ENCODE results near the gene RNF225. TPM values are rescaled to one million over a fixed set of nuclear protein-coding genes. Genes with fewer than 3 reads are reported as not detected.
A peak's percentile ranks its signal among the peaks of the same experiment; 100 is the strongest.

The RNF225 gene
- polyA plus RNA-seq, 3 donors from 2014 or later = not detected

GRCh38 chr19:58354478-58355030, 40.9 kb upstream of the RNF225 start:
- Mint-ChIP-seq H3K36me3 (peaks cover 0 to 2% (median 2%) of the 10 kb centered on the region in 3 donors), H3K4me3 (peak overlapping the region in 1 of 5 donors; percentile 44), H3K27me3 (ENCODE audit: low read depth in 3 of 3) (peaks cover 0 to 6% (median 6%) of the 10 kb centered on the region in 3 donors), H3K4me1 (peaks cover 0 to 7% of the 10 kb centered on the region in 2 donors), H3K27ac (no peak overlapping the region), H3K9me3 (no peaks in the 10 kb centered on the region)
- no peak for DNase-seq

DNA sequence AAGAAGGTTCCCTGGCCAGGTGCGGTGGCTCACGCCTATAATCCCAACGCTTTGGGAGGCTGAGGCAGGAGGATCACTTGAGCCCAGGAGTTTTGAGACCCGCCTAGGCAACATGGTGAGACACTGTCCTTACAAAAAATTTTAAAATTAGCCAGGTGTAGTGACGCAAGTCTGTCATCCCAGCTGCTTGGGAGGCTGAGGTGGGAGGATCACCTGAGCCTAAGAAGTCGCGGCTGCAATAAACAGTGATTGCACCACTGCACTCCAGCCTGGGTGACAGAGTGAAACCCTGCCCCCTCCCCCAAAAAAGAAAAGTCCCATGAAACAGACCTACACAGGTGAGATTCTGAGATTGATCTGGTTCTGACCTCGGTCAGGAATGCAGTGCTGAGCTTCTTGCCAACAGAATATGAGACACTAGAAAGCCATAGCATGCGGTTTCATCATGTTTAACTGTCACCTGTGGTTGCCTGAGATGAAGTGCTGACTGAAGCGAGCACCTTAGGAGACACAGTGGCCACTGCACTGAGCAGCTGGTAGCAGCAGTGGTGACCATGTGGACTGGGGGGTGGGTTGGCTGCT, 40.1 kb upstream of the RNF225 start:
- Mint-ChIP-seq H3K27ac (no peak overlapping the region), H3K27me3 (ENCODE audit: low read depth in 3 of 3) (peaks cover 0 to 7% (median 4%) of the 10 kb centered on the region in 3 donors), H3K36me3 (no peaks in the 10 kb centered on the region), H3K4me1 (peaks cover 0 to 6% of the 10 kb centered on the region in 2 donors), H3K9me3 (no peaks in the 10 kb centered on the region), H3K4me3 (peak overlapping the region in 4 of 5 donors; percentile 21 to 35 (median 31))
- DNase-seq = no peak

DNA sequence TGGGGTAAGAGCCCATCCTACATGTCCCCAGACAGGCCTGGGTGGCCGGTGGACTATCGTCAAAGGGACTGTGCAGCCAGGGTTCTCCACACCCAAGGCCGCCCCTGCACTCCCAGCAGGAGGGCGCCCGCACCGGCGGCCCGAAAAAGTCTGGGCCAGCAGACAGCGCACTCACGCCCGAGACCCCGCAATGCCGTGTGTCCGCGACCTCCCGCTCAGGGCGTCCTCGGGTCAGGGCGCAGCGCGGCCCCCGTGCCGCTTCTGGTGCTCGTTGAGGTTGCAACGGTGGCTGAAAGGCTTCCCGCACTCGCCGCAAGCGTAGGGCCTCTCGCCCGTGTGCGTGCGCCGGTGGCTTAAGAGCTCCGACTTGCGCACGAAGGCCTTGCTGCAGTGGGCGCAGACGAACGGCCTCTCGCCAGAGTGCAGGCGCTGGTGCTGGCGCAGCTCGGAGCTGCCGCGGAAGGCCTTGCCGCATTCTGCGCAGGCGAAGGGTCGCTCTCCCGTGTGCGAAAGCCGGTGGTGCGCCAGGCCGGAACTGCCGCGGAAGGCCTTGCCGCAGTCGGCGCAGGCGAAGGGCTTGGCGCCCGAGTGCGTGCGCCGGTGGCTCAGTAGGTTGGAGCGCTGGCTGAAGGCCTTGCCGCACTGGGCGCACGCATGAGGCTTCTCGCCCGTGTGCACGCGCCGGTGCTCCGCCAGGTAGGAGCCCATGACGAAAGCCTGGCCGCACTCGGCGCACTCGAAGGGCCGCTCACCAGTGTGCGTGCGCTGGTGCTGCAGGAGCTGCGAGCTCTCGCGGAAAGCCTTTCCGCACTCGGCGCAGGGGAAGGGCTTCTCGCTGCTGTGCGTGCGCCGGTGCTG, 39.3 kb upstream of the RNF225 start:
- Mint-ChIP-seq H3K27ac (no peak overlapping the region), H3K36me3 (no peaks in the 10 kb centered on the region), H3K9me3 (no peaks in the 10 kb centered on the region), H3K4me1 (peaks cover 0 to 6% of the 10 kb centered on the region in 2 donors), H3K4me3 (peak overlapping the region; percentile 27 to 57 (median 40)), H3K27me3 (ENCODE audit: low read depth in 3 of 3) (peaks cover 0 to 6% (median 4%) of the 10 kb centered on the region in 3 donors)
- peak; percentile 34 to 45 (median 42) for DNase-seq

GRCh38 chr19:58356766-58357480, 38.5 kb upstream of the RNF225 start:
- H3K4me3 Mint-ChIP-seq = peak overlapping the region; percentile 21 to 57 (median 32)
- peaks cover 4 to 9% of the 10 kb centered on the region in 2 donors for H3K4me1 Mint-ChIP-seq
- DNase-seq = no peak
- no peaks in the 10 kb centered on the region for H3K36me3 Mint-ChIP-seq
- H3K9me3 Mint-ChIP-seq = no peaks in the 10 kb centered on the region
- H3K27me3 Mint-ChIP-seq (ENCODE audit: low read depth in 3 of 3) = peaks cover 2 to 12% (median 4%) of the 10 kb centered on the region in 3 donors
- H3K27ac Mint-ChIP-seq = no peak overlapping the region

DNA sequence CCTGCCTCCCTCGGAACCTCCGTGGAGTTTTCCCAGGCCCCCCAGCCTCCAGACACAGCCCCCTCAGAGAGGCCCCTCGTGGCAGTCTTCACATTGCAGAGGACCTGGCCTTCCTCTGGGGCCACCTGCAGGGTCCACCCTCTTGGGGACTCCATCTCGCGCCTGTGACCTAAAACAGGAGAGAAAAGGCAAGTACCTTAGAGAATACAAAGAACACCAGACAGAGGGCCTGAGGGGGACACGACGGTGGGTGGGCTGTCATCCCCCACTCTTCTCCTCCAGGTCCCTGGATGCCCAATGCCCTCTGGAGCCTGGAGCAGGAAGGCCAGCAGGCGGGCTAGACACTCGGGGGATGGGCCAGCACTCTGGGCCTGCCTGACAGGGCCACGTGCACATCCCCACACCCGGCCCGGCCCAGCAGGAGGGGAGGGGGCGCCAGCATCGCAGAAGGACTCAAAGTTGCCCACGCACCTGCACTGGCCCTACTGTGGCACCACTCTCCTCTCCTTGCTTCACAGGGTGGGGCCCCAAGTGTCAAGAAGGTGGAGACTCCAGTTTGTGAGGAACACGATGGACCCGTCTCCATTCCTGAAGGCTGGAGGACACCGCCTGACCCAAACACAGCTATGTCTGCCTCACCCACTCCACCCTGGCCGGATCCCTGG, 37.8 kb upstream of the RNF225 start:
- Mint-ChIP-seq H3K9me3 (no peaks in the 10 kb centered on the region), H3K27ac (no peak overlapping the region), H3K4me3 (peak overlapping the region in 1 of 5 donors; percentile 15), H3K4me1 (peaks cover 8 to 14% of the 10 kb centered on the region in 2 donors), H3K36me3 (no peaks in the 10 kb centered on the region), H3K27me3 (ENCODE audit: low read depth in 3 of 3) (peaks cover 6 to 18% (median 7%) of the 10 kb centered on the region in 3 donors)
- no peak for DNase-seq

DNA sequence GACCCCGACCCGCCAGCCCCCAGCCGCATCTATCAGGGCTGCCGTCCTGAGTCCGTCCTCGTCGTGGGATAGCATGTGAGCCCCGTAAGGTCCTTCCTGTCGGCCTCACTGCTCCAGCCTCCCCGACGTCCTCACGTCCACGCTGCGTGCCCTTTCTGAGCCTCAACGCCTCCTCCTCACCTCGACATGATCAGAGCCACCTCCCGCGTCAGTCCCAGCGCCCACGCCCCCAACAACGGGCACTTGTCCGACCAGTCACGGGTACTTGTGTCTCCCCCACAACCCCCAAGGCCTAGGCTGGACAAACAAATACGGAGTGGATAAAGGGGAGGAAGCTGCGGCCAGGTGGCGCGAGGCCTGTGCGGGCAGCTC, 33.6 kb upstream of the RNF225 start:
- peaks cover 8 to 18% of the 10 kb centered on the region in 2 donors for H3K4me1 Mint-ChIP-seq
- peak overlapping the region; percentile 90 to 99 (median 96) for H3K4me3 Mint-ChIP-seq
- no peaks in the 10 kb centered on the region for H3K9me3 Mint-ChIP-seq
- peak in 2 of 3 donors; percentile 65 for DNase-seq
- H3K27me3 Mint-ChIP-seq (ENCODE audit: low read depth in 3 of 3) = peaks cover 9 to 24% (median 11%) of the 10 kb centered on the region in 3 donors
- H3K36me3 Mint-ChIP-seq = no peaks in the 10 kb centered on the region
- H3K27ac Mint-ChIP-seq = peak overlapping the region; percentile 96 to 99 (median 98)

DNA sequence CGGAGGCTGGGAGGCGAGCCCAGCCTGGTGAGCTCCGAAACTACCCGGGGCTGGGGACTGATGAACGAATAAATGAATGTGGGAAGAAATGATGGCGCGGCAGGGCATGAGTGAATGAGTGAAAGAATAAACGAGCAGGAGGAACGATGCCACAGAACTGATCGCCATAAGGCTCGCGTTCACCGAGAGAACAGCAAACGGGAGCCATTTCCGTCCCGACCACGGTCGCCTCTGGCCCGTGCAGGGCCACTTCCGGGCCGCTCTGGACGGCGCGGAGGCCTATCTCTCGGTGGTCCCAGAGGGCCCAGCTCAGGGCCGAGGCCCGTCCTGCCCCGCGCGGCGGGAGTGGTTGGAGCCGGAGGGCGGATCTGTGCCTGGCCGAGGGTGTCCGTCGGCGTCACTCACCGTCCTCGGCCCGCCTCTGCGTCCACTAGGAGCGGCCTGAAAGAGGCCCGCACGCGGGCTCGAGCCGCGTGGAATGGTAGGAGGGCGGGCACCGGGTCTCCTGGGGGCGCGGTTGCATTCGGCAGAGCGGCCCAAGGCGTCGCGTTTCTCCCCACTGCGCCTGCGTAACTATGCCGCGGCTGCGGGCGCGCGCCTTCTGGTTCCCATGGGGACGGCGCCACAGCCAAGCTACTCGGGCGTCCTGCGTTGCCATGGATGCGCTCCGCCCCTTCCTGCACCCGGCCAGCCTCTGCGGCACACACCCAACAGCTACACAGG, 33.0 kb upstream of the RNF225 start, which contains the start of gene ZNF497:
TSS of gene ZNF497 (minus strand) at position 480 of the 723 bp plus-strand sequence. CDS start 5,116 bp downstream, outside the sequence.
- peak within 1 kb of the TSS; percentile 90 to 99 (median 96) for H3K4me3 Mint-ChIP-seq
- H3K9me3 Mint-ChIP-seq = no peaks in the 10 kb centered on the region
- DNase-seq = peak; percentile 97 to 98 (median 97)
- H3K27ac Mint-ChIP-seq = peak within 1 kb of the TSS; percentile 96 to 99 (median 98)
- H3K36me3 Mint-ChIP-seq = no peaks in the 10 kb centered on the region
- H3K4me1 Mint-ChIP-seq = peaks cover 8 to 18% of the 10 kb centered on the region in 2 donors
- peaks cover 9 to 24% (median 11%) of the 10 kb centered on the region in 3 donors for H3K27me3 Mint-ChIP-seq (ENCODE audit: low read depth in 3 of 3)

DNA sequence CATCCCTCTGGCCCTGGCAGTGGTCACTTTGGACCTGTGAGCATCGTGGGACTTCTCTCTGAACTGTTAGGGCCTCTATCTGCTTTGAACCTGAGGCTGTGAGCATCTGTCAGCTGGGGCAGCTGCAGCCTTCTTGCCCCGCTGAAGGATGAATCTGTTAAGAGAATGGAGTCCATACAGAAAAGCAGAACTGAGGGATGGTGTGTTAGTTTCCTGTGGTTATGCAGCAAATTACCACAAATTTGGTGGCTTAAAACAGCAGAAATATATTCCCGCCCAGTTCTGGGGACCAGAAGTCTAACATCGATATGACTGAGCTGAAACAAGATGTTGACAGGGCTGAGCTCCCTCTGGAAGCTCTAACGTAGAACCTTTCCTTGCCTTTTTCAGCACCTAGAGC, 31.3 kb upstream of the RNF225 start:
- no peaks in the 10 kb centered on the region for H3K36me3 Mint-ChIP-seq
- peaks cover 9 to 22% (median 11%) of the 10 kb centered on the region in 3 donors for H3K27me3 Mint-ChIP-seq (ENCODE audit: low read depth in 3 of 3)
- peak overlapping the region in 3 of 5 donors; percentile 27 to 46 (median 32) for H3K4me3 Mint-ChIP-seq
- H3K4me1 Mint-ChIP-seq = peaks cover 8 to 15% of the 10 kb centered on the region in 2 donors
- no peaks in the 10 kb centered on the region for H3K9me3 Mint-ChIP-seq
- peak overlapping the region in 2 of 6 donors; percentile 57 for H3K27ac Mint-ChIP-seq
- DNase-seq = no peak

DNA sequence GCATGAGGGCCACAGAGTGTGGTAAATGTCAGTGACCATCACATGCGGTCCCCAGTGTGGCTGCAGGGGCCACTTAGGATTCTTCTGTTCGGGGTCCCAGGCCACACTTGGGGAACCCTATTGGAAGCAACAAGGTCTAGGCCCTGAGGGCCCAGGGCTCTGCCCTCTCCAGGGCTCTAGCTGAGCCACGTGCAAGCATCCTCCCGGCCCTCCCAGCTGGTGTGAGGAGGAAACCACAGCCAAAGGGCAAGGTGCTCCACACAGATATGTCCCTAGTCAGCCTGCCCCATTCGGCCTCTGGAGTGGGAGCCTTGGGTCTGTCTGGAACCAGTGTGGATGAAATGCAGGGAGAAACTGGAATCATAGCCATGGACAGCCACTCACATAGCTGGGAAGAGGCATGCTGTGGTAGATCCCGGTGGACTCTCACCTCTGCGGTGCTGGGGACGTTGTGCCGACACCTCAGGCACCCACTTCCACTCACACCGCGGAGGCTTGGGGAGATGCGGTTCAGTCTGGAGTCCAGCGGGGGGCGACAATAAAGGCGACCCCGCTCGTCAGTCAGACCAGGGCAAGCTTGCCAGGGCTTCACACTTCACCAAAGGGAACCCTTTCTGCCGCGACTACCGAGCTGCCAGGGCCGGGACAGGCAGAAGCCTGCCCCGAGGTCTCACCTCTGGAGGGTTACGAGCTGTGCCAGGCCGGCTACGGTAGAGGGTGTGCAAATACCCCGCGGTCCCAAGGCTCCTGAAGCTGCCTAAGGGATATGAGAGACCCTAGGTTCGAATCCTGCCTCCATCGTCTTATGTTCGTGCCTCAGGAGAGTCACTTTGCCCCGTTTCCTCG, 28.6 kb upstream of the RNF225 start:
- no peak for DNase-seq
- Mint-ChIP-seq H3K27me3 (ENCODE audit: low read depth in 3 of 3) (peaks cover 9 to 15% (median 9%) of the 10 kb centered on the region in 3 donors), H3K36me3 (no peaks in the 10 kb centered on the region)

GRCh38 chr19:58367698-58368454, 27.6 kb upstream of the RNF225 start:
- no peak overlapping the region for H3K27ac Mint-ChIP-seq
- H3K4me1 Mint-ChIP-seq = peaks cover 0 to 4% of the 10 kb centered on the region in 2 donors
- no peak for DNase-seq
- no peaks in the 10 kb centered on the region for H3K36me3 Mint-ChIP-seq
- no peaks in the 10 kb centered on the region for H3K9me3 Mint-ChIP-seq
- peaks cover under 1 to 5% (median 1%) of the 10 kb centered on the region in 3 donors for H3K27me3 Mint-ChIP-seq (ENCODE audit: low read depth in 3 of 3)
- no peak overlapping the region for H3K4me3 Mint-ChIP-seq

More for the DNA sequence above, 28.6 kb upstream of the RNF225 start:
- H3K4me1 Mint-ChIP-seq = peaks cover 5 to 12% of the 10 kb centered on the region in 2 donors
- H3K27ac Mint-ChIP-seq = peak overlapping the region in 1 of 6 donors; percentile 28
- no peaks in the 10 kb centered on the region for H3K9me3 Mint-ChIP-seq
- H3K4me3 Mint-ChIP-seq = no peak overlapping the region
